Prostate gland (tissue), 2 donors: ENCODE results near the gene FCHO1.

Source experiments
- POLR2AphosphoS5 ChIP-seq: sonication (generic); formaldehyde crosslinking; IDR thresholded peaks from one replicate; pipeline ENCODE4 v1.6.1; 2017; ENCODE audit warnings: antibody characterized with exemption
- TF ChIP-seq, protein P1 (sequence below), 4 experiments: fragments of 200-600 bp in 2 of 4; fragments of 450-650 bp in 2 of 4; sonication (generic) in 2 of 4; IDR thresholded peaks; 1 replicate in 3 of 4; 2 replicates in 1 of 4; pipeline ENCODE4 v1.5.1; 2016 to 2019; ENCODE audit warnings: antibody characterized with exemption in 4 of 4, mild to moderate bottlenecking in 2 of 4, moderate library complexity in 2 of 4

DNA sequence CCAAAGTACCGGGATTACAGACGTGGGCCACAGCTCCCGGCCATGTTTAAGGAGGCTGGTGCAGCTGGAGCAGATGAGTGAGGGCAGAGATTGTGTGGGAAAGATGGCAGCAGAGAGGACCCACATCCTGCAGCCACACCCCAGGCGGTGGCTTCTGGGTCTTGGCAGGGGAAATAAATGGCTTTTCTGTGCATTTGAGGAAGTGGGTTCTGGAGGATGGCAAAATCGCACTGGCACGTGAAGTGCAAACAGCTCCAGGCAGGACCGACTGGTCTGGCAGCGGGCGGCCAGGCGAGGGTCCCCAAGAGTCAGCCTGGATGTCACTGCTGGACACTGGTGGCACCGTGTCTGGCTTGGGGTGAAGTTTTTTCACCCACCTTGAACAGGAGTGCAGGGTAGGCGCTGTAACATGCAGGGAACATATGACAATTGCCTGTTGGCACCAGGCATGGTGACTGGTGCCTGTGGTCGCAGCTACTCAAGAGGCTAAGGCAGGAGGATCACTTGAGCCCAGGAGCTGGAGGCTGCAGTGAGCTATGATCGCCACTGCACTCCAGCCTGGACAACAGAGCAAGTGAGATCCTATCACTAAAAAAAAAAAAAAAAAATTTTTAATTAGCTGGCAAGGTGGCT lies 52.1 kb downstream of the FCHO1 start:
- TF ChIP-seq, protein P1, sequence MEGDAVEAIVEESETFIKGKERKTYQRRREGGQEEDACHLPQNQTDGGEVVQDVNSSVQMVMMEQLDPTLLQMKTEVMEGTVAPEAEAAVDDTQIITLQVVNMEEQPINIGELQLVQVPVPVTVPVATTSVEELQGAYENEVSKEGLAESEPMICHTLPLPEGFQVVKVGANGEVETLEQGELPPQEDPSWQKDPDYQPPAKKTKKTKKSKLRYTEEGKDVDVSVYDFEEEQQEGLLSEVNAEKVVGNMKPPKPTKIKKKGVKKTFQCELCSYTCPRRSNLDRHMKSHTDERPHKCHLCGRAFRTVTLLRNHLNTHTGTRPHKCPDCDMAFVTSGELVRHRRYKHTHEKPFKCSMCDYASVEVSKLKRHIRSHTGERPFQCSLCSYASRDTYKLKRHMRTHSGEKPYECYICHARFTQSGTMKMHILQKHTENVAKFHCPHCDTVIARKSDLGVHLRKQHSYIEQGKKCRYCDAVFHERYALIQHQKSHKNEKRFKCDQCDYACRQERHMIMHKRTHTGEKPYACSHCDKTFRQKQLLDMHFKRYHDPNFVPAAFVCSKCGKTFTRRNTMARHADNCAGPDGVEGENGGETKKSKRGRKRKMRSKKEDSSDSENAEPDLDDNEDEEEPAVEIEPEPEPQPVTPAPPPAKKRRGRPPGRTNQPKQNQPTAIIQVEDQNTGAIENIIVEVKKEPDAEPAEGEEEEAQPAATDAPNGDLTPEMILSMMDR (IDR thresholded peaks at IDR 0.05): no peak
- no peak for TF ChIP-seq POLR2AphosphoS5
